Measurements from ENCODE around the gene CYP19A1. TPM values are rescaled to one million over a fixed set of nuclear protein-coding genes. Genes with fewer than 3 reads are reported as not detected.

The CYP19A1 gene
- total RNA-seq, 1 experiment from 2014 or later = not detected

DNA sequence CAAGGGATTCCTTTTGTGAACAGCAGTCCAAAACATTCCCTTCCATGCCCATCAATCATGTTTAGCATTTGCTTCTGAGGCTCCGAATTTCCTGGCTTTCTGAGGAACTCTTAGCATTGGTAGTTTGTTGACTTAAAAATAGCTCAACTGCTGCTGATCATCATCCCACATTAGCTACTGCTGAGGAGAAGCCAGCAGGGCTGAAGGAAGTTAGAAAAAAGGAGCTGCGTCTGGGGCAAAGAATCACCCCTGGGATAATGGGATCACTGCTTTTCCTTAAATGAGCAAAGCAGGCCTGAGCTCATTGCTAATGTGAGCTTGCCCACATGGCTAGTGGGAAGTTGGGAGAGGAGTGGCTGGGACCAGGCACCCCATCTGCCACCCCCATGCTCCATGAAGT lies 39.8 kb downstream of the CYP19A1 start (continued):
- TF ChIP-seq, protein P1, sequence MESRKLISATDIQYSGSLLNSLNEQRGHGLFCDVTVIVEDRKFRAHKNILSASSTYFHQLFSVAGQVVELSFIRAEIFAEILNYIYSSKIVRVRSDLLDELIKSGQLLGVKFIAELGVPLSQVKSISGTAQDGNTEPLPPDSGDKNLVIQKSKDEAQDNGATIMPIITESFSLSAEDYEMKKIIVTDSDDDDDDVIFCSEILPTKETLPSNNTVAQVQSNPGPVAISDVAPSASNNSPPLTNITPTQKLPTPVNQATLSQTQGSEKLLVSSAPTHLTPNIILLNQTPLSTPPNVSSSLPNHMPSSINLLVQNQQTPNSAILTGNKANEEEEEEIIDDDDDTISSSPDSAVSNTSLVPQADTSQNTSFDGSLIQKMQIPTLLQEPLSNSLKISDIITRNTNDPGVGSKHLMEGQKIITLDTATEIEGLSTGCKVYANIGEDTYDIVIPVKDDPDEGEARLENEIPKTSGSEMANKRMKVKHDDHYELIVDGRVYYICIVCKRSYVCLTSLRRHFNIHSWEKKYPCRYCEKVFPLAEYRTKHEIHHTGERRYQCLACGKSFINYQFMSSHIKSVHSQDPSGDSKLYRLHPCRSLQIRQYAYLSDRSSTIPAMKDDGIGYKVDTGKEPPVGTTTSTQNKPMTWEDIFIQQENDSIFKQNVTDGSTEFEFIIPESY (IDR thresholded peaks at IDR 0.05; ENCODE audit: extremely low read depth, insufficient replicate concordance, low read length) = no peak

DNA sequence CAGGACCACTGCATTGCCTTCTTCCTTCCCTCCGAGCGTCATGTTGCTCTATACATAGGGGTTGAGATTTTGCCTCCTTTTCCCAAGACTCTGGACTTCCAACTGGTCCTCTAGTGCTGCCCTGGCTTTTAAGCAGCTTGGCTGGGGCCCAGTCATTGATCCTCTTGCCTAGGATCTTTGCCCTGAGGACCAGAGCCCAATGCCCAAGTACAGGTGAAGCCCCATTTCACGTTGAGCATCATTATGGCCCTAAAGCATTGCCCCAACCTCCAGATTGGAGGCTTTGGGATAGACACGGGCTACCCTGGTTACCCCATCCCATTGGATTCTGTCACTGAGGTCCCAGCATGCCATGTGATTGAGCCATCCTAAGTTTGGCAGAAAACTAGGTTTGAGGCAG lies 47.7 kb downstream of the CYP19A1 start:
- RAD21 ChIA-PET (ENCODE audit: low non-redundant PET in 1 of 2, low total read pairs in 2 of 2, uncharacterized antibody in 2 of 2, unreplicated experiment in 2 of 2) = no interaction called here
- Histone ChIP-seq H3K4me1 (ENCODE audit: control insufficient read depth in 1 of 2, insufficient read depth in 2 of 2, low read length in 2 of 2) (no peaks in the 10 kb centered on the region), H3K4me2 (ENCODE audit: low read length) (no peak overlapping the region), H3K27ac (ENCODE audit: low read depth, low read length) (no peak overlapping the region), H3K36me3 (ENCODE audit: control insufficient read depth in 1 of 2, insufficient read depth in 2 of 2, low read length in 2 of 2) (no peaks in the 10 kb centered on the region), H3K9me2 (ENCODE audit: insufficient read depth) (no peaks in the 10 kb centered on the region), H3K9me3 (ENCODE audit: control insufficient read depth in 1 of 2, insufficient read depth in 1 of 2, low read depth in 1 of 2, low read length in 2 of 2) (no peaks in the 10 kb centered on the region), H3K9ac (ENCODE audit: low read length) (no peak overlapping the region), H3K27me3 (ENCODE audit: insufficient read depth, low read length) (no peaks in the 10 kb centered on the region; the same call in 1 of the 2 replicates), H3K4me3 (replicated peaks in 1 of 2; ENCODE audit: low read depth in 1 of 2, low read length in 2 of 2) (no peak overlapping the region), H2AFZ (ENCODE audit: low read depth, low read length, poor library complexity, severe bottlenecking) (no peak overlapping the region), H4K20me1 (ENCODE audit: insufficient read depth) (no peaks in the 10 kb centered on the region), H3K79me2 (ENCODE audit: insufficient read depth, low read length) (no peaks in the 10 kb centered on the region)
- CTCF ChIA-PET = no interaction called here
- no peak for ATAC-seq
- DNase-seq (ENCODE audit: low read depth, low spot score) = no peak
- TF ChIP-seq EGR1 (IDR thresholded peaks at IDR 0.05; ENCODE audit: low read depth) = no peak
- TF ChIP-seq ELF1 (IDR thresholded peaks at IDR 0.05; ENCODE audit: borderline replicate concordance, low read depth) = no peak
- no peak for TF ChIP-seq CBX3 (IDR thresholded peaks at IDR 0.05; ENCODE audit: low read depth)
- TF ChIP-seq RAD21 (IDR thresholded peaks at IDR 0.05; ENCODE audit: low read depth) = no peak
- TF ChIP-seq, protein P2, sequence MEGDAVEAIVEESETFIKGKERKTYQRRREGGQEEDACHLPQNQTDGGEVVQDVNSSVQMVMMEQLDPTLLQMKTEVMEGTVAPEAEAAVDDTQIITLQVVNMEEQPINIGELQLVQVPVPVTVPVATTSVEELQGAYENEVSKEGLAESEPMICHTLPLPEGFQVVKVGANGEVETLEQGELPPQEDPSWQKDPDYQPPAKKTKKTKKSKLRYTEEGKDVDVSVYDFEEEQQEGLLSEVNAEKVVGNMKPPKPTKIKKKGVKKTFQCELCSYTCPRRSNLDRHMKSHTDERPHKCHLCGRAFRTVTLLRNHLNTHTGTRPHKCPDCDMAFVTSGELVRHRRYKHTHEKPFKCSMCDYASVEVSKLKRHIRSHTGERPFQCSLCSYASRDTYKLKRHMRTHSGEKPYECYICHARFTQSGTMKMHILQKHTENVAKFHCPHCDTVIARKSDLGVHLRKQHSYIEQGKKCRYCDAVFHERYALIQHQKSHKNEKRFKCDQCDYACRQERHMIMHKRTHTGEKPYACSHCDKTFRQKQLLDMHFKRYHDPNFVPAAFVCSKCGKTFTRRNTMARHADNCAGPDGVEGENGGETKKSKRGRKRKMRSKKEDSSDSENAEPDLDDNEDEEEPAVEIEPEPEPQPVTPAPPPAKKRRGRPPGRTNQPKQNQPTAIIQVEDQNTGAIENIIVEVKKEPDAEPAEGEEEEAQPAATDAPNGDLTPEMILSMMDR (IDR thresholded peaks at IDR 0.05 in 2 of 3, conservative IDR thresholded peaks at IDR 0.05 in 1 of 3; ENCODE audit: borderline replicate concordance in 1 of 3, insufficient read depth in 1 of 3, low read depth in 2 of 3, low read length in 2 of 3) = no peak
- TF ChIP-seq, protein P3, sequence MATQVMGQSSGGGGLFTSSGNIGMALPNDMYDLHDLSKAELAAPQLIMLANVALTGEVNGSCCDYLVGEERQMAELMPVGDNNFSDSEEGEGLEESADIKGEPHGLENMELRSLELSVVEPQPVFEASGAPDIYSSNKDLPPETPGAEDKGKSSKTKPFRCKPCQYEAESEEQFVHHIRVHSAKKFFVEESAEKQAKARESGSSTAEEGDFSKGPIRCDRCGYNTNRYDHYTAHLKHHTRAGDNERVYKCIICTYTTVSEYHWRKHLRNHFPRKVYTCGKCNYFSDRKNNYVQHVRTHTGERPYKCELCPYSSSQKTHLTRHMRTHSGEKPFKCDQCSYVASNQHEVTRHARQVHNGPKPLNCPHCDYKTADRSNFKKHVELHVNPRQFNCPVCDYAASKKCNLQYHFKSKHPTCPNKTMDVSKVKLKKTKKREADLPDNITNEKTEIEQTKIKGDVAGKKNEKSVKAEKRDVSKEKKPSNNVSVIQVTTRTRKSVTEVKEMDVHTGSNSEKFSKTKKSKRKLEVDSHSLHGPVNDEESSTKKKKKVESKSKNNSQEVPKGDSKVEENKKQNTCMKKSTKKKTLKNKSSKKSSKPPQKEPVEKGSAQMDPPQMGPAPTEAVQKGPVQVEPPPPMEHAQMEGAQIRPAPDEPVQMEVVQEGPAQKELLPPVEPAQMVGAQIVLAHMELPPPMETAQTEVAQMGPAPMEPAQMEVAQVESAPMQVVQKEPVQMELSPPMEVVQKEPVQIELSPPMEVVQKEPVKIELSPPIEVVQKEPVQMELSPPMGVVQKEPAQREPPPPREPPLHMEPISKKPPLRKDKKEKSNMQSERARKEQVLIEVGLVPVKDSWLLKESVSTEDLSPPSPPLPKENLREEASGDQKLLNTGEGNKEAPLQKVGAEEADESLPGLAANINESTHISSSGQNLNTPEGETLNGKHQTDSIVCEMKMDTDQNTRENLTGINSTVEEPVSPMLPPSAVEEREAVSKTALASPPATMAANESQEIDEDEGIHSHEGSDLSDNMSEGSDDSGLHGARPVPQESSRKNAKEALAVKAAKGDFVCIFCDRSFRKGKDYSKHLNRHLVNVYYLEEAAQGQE (IDR thresholded peaks at IDR 0.05; ENCODE audit: low read depth) = no peak
- TF ChIP-seq, protein P4, sequence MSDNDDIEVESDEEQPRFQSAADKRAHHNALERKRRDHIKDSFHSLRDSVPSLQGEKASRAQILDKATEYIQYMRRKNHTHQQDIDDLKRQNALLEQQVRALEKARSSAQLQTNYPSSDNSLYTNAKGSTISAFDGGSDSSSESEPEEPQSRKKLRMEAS (IDR thresholded peaks at IDR 0.05) = no peak
- TF ChIP-seq JUND (IDR thresholded peaks at IDR 0.05) = no peak
- no peak for TF ChIP-seq EZH2phosphoT487 (IDR thresholded peaks at IDR 0.05; ENCODE audit: borderline replicate concordance)
- no peak for TF ChIP-seq CEBPB (IDR thresholded peaks at IDR 0.05; ENCODE audit: low read depth)
- intact Hi-C loops (cut with micrococcal nuclease) = no loop called here
- POLR2A ChIA-PET = no interaction called here
- BruUV-seq (replicated peaks) = no TSS peak
